BJ (cell line): ENCODE results near the gene TAF11. TPM values are rescaled to one million over a fixed set of nuclear protein-coding genes. Genes with fewer than 3 reads are reported as not detected.

Experiments used
- CTCF ChIA-PET: fragments of 350-600 bp; formaldehyde crosslinking; extraction: SDS; loops from one replicate; lab custom pipeline; 2021; ENCODE audit warnings: antibody characterized with exemption, inconsistent platforms; lab: Yijun Ruan, JAX
- POLR2A ChIA-PET: fragments of 300-600 bp; sonication (Branson Sonifier 250); formaldehyde crosslinking; extraction: SDS; loops from one replicate; lab custom pipeline; 2021; ENCODE audit warnings: antibody characterized with exemption; lab: Charles Lee
- DNase-seq: peaks from one replicate; pipeline ENCODE4 v3.0.0-alpha.2; 2011; ENCODE audit warnings: low read depth
- H3K27me3 ChIP-seq: 2 replicates; pipeline ENCODE4 v1.6.0; 2011; ENCODE audit warnings: low read length; ENCODE audit not compliant: control insufficient read depth, insufficient read depth
- H3K36me3 ChIP-seq: 2 replicates; pipeline ENCODE4 v1.5.1; 2011; ENCODE audit warnings: low read length; ENCODE audit not compliant: control insufficient read depth, insufficient read depth
- H3K4me3 ChIP-seq: 2 replicates; pipeline ENCODE4 v1.5.1; 2011; ENCODE audit warnings: low read depth, mild to moderate bottlenecking, control low read depth, low read length
- polyA plus RNA-seq: library from polyadenylated mRNA; depleted of rRNA; stranded (reverse); fragments of >200 nt; gene quantifications from 2 replicates; pipeline ENCODE4 v1.2.3, GENCODE V29; 2011
- TF ChIP-seq, protein P1 (sequence below): IDR thresholded peaks from 2 replicates; pipeline ENCODE4 v1.5.1; 2011; ENCODE audit warnings: low read depth, mild to moderate bottlenecking, control low read depth, inconsistent platforms, low read length, moderate library complexity; ENCODE audit not compliant: insufficient read depth

Gene TAF11
- polyA plus RNA-seq, 1 experiment, result 15.2 TPM

GRCh38 chr6:34839666-34840352, 48.0 kb downstream of the TAF11 start:
- H3K27me3 ChIP-seq, result no peaks in the 10 kb centered on the region
- H3K36me3 ChIP-seq, result peaks cover 8% of the 10 kb centered on the region
- ChIA-PET POLR2A (no interaction called here), CTCF (no interaction called here)
- no peak overlapping the region for H3K4me3 ChIP-seq
- no peak for DNase-seq
- TF ChIP-seq, protein P1, sequence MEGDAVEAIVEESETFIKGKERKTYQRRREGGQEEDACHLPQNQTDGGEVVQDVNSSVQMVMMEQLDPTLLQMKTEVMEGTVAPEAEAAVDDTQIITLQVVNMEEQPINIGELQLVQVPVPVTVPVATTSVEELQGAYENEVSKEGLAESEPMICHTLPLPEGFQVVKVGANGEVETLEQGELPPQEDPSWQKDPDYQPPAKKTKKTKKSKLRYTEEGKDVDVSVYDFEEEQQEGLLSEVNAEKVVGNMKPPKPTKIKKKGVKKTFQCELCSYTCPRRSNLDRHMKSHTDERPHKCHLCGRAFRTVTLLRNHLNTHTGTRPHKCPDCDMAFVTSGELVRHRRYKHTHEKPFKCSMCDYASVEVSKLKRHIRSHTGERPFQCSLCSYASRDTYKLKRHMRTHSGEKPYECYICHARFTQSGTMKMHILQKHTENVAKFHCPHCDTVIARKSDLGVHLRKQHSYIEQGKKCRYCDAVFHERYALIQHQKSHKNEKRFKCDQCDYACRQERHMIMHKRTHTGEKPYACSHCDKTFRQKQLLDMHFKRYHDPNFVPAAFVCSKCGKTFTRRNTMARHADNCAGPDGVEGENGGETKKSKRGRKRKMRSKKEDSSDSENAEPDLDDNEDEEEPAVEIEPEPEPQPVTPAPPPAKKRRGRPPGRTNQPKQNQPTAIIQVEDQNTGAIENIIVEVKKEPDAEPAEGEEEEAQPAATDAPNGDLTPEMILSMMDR, result no peak

GRCh38 chr6:34837528-34837927, 50.3 kb downstream of the TAF11 start:
- POLR2A ChIA-PET, result no interaction called here
- DNase-seq, result no peak
- CTCF ChIA-PET, result no interaction called here
- no peak overlapping the region for H3K4me3 ChIP-seq
- TF ChIP-seq, protein P1, result no peak
- peaks cover 8% of the 10 kb centered on the region for H3K36me3 ChIP-seq
- no peaks in the 10 kb centered on the region for H3K27me3 ChIP-seq

- H3K36me3 ChIP-seq, result peaks cover 8% of the 10 kb centered on the region
- DNase-seq, result no peak
- ChIA-PET CTCF (no interaction called here), POLR2A (no interaction called here)
- TF ChIP-seq, protein P1, result no peak
- H3K27me3 ChIP-seq, result no peaks in the 10 kb centered on the region
- H3K4me3 ChIP-seq, result no peak overlapping the region
These were observed 51.4 kb downstream of the TAF11 start for GRCh38 chr6:34836451-34836850.

DNA sequence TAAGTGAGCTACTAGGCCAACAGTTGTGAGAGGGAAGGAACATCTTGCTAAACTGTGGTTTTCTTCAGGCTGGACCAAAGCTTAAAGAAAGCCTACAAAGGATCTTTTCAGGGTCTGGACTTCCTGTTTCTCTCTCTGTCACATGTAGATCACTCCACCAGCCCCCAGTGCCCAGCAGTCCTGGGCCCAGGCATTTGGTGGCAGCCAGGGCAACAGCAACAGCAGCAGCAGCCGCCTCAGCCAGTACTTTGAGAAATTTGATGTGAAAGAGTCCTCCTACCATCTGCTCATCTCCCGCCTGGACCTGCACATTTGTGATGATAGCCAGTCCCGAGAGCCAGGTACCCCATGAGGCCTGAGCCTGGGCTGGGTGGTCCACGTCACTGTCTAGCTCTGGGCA, 51.8 kb downstream of the TAF11 start:
- ChIA-PET POLR2A (no interaction called here), CTCF (no interaction called here)

GRCh38 chr6:34834789-34835518, 52.9 kb downstream of the TAF11 start:
- H3K4me3 ChIP-seq, result no peak overlapping the region
- peak; percentile 26 for DNase-seq
- TF ChIP-seq, protein P1, result no peak
- CTCF ChIA-PET, result interaction anchor here (0.6 to 1.8 kb wide), 2 partner anchors 13 to 41 kb away, joined by 3 to 5 read pairs; no protein-coding TSS in a partner anchor
- POLR2A ChIA-PET, result no interaction called here
- H3K36me3 ChIP-seq, result peaks cover 8% of the 10 kb centered on the region
- no peaks in the 10 kb centered on the region for H3K27me3 ChIP-seq

More for the DNA sequence above, 51.8 kb downstream of the TAF11 start:
- Histone ChIP-seq H3K36me3 (peaks cover 8% of the 10 kb centered on the region), H3K27me3 (no peaks in the 10 kb centered on the region), H3K4me3 (no peak overlapping the region)
- DNase-seq, result no peak
- TF ChIP-seq, protein P1, result no peak
